Activated T-cell treated with anti-CD3 and anti-CD28 coated beads, Interleukin-2, amount 50 U/mL, for 48 hours (primary cell): ENCODE results near the gene TAF1C.

Experiments
- DNase-seq, 2 experiments: peaks; one replicate each; pipeline ENCODE4 v3.0.0-alpha.2; 2020

TAF1C gene

DNA sequence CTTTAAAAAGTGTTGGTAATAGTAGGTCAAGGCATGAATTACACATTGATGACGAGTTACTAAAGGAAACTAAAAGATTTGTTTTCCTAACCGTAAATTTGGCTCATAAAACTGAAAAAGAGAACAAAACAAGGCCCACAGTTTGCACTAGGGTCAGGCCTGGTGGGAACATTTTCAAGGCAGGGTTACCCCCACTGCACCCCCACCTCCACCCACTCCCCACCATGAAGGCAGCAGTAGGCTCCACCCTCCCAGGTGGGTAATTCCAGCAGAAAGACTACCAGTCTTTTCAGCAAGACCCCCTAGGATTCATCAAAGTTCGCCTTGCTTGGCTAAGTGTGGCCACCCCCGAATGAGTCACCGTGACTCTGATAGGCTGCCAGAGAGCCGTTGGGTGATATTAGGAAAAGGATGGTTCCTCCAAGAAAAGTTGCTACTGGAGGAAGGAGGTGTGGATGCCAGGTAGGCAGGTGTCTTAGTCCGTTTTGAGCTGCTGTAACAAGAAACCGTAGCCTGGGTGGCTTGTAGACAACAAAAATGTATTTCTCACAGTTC is 33.1 kb downstream of the TAF1C start:
- no peak for DNase-seq

- no peak for DNase-seq
These were observed 35.9 kb downstream of the TAF1C start for GRCh38 chr16:84150926-84151325.

DNA sequence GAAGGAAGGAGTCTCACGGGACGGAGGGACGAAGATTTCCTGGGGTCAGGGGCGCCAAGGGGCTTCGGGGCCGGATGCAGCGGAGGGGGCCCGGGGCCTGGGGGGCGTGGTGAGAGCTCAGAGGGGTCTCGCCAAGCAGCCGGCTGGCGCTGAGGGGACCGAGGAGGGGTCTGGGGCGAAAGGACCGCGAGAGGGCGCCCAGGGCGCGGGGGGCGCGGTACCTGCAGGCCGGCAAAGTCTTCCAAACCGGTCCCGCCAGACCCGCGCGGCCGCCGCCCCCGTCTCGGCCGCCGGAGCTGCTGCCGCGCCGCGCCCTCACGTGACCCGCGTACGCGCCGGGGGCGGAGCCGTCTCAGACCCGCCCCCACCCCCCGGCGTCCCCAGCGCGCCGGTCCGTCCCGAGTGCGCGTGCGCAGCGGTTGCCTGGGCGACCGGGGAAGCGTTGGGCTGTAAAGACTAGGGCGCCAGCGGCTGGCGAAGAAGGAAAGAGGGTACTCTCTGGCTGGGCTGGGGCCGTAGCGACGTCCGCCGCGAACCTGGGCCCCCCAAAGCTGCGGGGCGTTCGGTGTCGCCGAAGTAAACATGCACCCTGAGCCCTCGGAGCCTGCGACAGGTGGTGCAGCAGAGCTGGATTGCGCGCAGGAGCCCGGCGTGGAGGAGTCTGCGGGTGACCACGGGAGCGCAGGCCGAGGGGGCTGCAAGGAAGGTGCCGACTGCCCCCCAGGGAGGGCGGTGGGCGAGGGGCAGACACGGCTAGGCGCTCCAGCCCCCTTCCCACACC is 41.8 kb downstream of the TAF1C start, which contains the start of the genes DNAAF1 and HSDL1:
TSS of gene DNAAF1 (plus strand) at position 450 of the 781 bp plus-strand sequence. CDS start at position 583, 133 bp downstream.
TSS of gene HSDL1 (minus strand) at position 319 of the 781 bp plus-strand sequence. CDS start 13,856 bp downstream, outside the sequence.
- peak; percentile 96 to 97 for DNase-seq

- DNase-seq: peak; percentile 58 to 67
These were observed 42.5 kb downstream of the TAF1C start for GRCh38 chr16:84144209-84144858.

- no peak for DNase-seq
These were observed 43.1 kb downstream of the TAF1C start for GRCh38 chr16:84143784-84144199.

DNA sequence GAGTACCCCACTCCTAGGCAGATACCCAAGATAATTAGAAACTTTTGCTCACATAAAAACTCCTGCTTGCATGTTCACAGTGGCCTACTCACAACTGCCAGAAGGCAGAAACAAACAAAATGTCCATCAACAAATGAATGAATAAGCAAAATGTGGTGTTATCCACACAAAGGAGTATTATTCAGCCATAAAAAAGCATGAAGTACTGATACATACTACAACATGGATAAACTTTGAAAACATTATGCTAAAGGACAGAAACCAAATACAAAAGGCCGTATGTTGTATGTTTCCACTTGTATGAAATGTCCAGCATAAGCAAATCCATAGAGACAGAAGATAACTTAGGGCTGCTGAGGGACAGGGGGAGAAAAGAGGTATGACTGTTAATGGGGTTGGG is 43.8 kb downstream of the TAF1C start:
- DNase-seq: no peak

- DNase-seq: peak in 1 of 2 experiments; percentile 42
These were observed 45.6 kb downstream of the TAF1C start for GRCh38 chr16:84141143-84141670.

- no peak for DNase-seq
These were observed 47.1 kb downstream of the TAF1C start for GRCh38 chr16:84139628-84140258.

- DNase-seq: peak; percentile 52 to 53
These were observed 47.8 kb downstream of the TAF1C start for GRCh38 chr16:84138824-84139627.

- no peak for DNase-seq
These were observed 48.4 kb downstream of the TAF1C start for GRCh38 chr16:84138500-84138823.

GRCh38 chr16:84137769-84138357 is 49.0 kb downstream of the TAF1C start:
- DNase-seq: no peak

- DNase-seq: no peak
These were observed 49.6 kb downstream of the TAF1C start for GRCh38 chr16:84137287-84137686.

DNA sequence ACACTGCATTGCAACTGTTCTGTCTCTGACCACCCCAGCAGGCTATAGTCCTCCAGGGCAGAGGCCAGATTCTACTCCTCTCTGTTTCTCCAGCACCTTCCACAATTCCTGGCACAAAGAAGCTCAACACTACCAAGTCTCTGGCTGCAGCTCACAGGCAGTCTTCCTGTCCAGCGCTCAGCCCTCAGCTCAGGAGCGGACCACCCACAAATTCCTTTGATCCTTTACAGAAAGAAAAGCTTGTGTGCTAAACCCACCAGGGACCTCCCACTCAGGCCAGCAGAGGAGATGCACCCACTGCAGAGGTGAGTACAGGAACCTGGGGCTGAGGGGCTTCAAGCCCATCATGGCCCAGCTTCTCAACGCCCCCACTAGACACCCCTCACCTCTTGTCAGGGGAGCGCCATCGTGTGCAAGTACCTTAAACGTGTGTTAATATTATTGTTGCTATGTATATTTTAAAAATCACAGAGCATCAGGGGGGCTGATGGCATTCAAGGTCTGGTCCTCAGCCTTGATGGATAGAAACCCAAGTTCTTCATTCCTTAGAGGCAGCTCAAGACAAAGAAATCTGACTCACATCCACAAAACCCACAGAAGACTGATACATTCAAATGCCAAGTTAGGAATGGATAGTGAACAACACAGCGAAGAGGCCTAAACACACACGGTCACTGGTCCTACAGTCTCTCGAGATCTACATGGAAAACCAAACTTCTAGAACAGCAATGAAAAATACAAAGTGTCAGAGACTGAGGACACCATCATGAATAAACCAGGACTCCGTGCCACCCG is 50.3 kb downstream of the TAF1C start:
- no peak for DNase-seq

DNA sequence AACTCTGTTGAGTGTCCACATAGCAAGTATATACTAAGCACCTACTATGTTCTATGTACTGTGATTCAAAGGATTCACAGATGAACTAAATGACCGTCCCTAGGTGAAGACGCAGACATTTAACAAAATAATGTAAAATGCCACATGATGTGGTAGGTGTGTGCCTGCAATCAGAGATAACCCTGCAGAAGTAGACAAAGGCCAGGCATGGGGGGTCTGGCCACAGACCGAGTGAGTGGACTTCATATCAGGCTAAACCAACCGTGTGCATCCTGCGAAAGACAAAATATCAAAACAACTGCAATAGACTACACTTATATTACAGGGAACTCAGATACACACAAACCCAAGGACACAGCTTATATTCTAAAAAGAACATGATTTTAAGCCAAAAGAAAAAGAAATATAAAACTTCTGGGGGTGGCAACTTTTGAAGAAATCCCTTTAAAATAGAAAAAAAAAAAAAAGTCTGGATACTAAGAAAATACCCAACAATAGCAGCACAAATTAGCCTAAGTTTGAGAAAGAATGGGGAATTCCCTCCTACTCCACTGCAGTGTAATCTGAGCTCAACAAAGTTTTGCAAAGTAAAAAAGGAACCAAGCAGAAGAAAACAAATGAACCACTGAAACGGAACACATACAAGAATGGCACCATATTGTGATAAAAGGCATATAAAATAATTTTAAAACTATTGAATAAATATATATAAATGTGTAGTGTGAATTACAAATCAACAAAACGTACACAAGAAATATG is 54.2 kb downstream of the TAF1C start:
- no peak for DNase-seq

- DNase-seq: no peak
These were observed 55.7 kb downstream of the TAF1C start for GRCh38 chr16:84131117-84131516.
